HepG2 (cell line): ENCODE data around the gene PRRT2. TPM values are rescaled to one million over a fixed set of nuclear protein-coding genes. Genes with fewer than 3 reads are reported as not detected.
A peak's percentile ranks its signal among the peaks of the same experiment; 100 is the strongest.

Source experiments
- ASH2L ChIP-seq: fragments of 300-600, 200-600 bp; sonication (generic); IDR thresholded peaks from 2 replicates; pipeline ENCODE4 v1.7.0; 2017; ENCODE audit warnings: low read depth, mild to moderate bottlenecking, moderate library complexity, mixed read lengths, low read length; ENCODE audit not compliant: insufficient read length
- BORCS8-MEF2B ChIP-seq: sonication (generic); formaldehyde crosslinking; IDR thresholded peaks from 2 replicates; pipeline ENCODE4 v1.8.0; 2022; ENCODE audit warnings: mild to moderate bottlenecking, missing genetic modification reagents
- KLF13 ChIP-seq: sonication (generic); formaldehyde crosslinking; IDR thresholded peaks from 2 replicates; pipeline ENCODE4 v1.4.0; 2020; ENCODE audit warnings: mild to moderate bottlenecking, missing genetic modification reagents
- ONECUT2 ChIP-seq: sonication (generic); formaldehyde crosslinking; IDR thresholded peaks from 2 replicates; pipeline ENCODE4 v1.4.0; 2020; ENCODE audit warnings: missing genetic modification reagents
- RAD51 ChIP-seq: fragments of 450-650 bp; IDR thresholded peaks from 2 replicates; pipeline ENCODE4 v1.6.1; 2016; ENCODE audit warnings: borderline replicate concordance
- RBM22 ChIP-seq: fragments of 200-400 bp; formaldehyde crosslinking; optimal IDR thresholded peaks from 2 replicates; pipeline ENCODE3; 2017; ENCODE audit warnings: mild to moderate bottlenecking, low read length, moderate library complexity
- REPIN1 ChIP-seq: sonication (generic); formaldehyde crosslinking; IDR thresholded peaks from 2 replicates; pipeline ENCODE4 v1.8.0; 2022; ENCODE audit warnings: missing genetic modification reagents, low read depth, mild to moderate bottlenecking, borderline replicate concordance
- TOPORS ChIP-seq: sonication (generic); formaldehyde crosslinking; IDR thresholded peaks from 2 replicates; pipeline ENCODE4 v1.8.0; 2023; ENCODE audit warnings: mild to moderate bottlenecking, missing genetic modification reagents
- ZBTB49 ChIP-seq: sonication (generic); formaldehyde crosslinking; IDR thresholded peaks from 2 replicates; pipeline ENCODE4 v1.4.0; 2020; ENCODE audit warnings: missing genetic modification reagents, borderline replicate concordance
- ZFYVE20 ChIP-seq: sonication (generic); formaldehyde crosslinking; IDR thresholded peaks from 2 replicates; pipeline ENCODE4 v1.8.0; 2023; ENCODE audit warnings: low read depth, mild to moderate bottlenecking, moderate library complexity, missing genetic modification reagents, borderline replicate concordance
- ZHX2 ChIP-seq, 2 experiments: sonication (generic) in 1 of 2; formaldehyde crosslinking in 1 of 2; IDR thresholded peaks; 2 replicates each; pipeline versions ENCODE4 v1.6.1 to v1.9.0; 2014 to 2022; ENCODE audit warnings: antibody characterized with exemption in 1 of 2, borderline replicate concordance in 1 of 2, inconsistent platforms in 1 of 2, low read depth in 1 of 2, missing genetic modification reagents in 1 of 2
- ZMYM3 ChIP-seq: sonication (generic); formaldehyde crosslinking; IDR thresholded peaks from 2 replicates; pipeline ENCODE4 v1.5.1; 2020; ENCODE audit warnings: mild to moderate bottlenecking, missing genetic modification reagents
- ZNF207 ChIP-seq: fragments of 450-650 bp; IDR thresholded peaks from 2 replicates; pipeline ENCODE4 v1.6.1; 2016; ENCODE audit warnings: antibody characterized with exemption, borderline replicate concordance
- ZNF382 ChIP-seq: sonication (generic); formaldehyde crosslinking; IDR thresholded peaks from 2 replicates; pipeline ENCODE4 v1.5.0; 2020; ENCODE audit warnings: missing genetic modification reagents, mild to moderate bottlenecking, borderline replicate concordance
- ZNF766 ChIP-seq: sonication (generic); formaldehyde crosslinking; IDR thresholded peaks from 2 replicates; pipeline ENCODE4 v1.5.0; 2020; ENCODE audit warnings: missing genetic modification reagents, borderline replicate concordance
- polyA plus RNA-seq, 8 experiments: library from polyadenylated mRNA; depleted of rRNA in 3 of 8; stranded (reverse) in 7 of 8; unstranded in 1 of 8; fragments of >200 nt; fragmentation: Illumina TruSeq in 4 of 8; extraction: Trizol in 4 of 8; gene quantifications; 2 replicates each; pipeline versions ENCODE4 v1.2.1 to v1.2.3, GENCODE V29; 2011 to 2016; ENCODE audit warnings: low read depth in 4 of 8, missing spikeins in 1 of 8, mixed read lengths in 1 of 8; ENCODE audit not compliant: insufficient read depth in 1 of 8
- total RNA-seq, 5 experiments: library from RNA; depleted of rRNA; stranded (reverse); fragments of >200 nt; fragmentation: Illumina TruSeq; extraction: Trizol; gene quantifications; 2 replicates each; pipeline ENCODE4 v1.2.3, GENCODE V29; 2016; ENCODE audit warnings: low read depth in 1 of 5

The PRRT2 gene
- total and polyA plus RNA-seq, 2 of the 13 experiments (the other 11 are each of a cell fraction or from before 2014, with no cell fraction given) = 0.51 to 1.1 TPM

GRCh38 chr16:29811170-29811895 lies 660 bp upstream of the PRRT2 start (continued):
- TF ChIP-seq ZHX2 (IDR thresholded peaks at IDR 0.05; ENCODE audit: low read depth) = no peak
- no peak for TF ChIP-seq ZHX2 (CRISPR knock-in tag; IDR thresholded peaks at IDR 0.05; ENCODE audit: borderline replicate concordance)
- 0 out of 2 replicates have a peak, but pooled peaks have one; percentile 43 for TF ChIP-seq REPIN1 (CRISPR knock-in tag)
- TF ChIP-seq ZNF207 = no peak
- TF ChIP-seq ZBTB49 (CRISPR knock-in tag) = peak; percentile 75; the same call in 1 of the 2 replicates
- TF ChIP-seq ZNF382 (CRISPR knock-in tag) = no peak
- TF ChIP-seq ONECUT2 = 0 out of 2 replicates have a peak, but pooled peaks have one; percentile 22
- TF ChIP-seq KLF13 = no peak
- TF ChIP-seq RAD51 = no peak
- peak; percentile 99 for TF ChIP-seq RBM22
- TF ChIP-seq ZMYM3 (CRISPR knock-in tag) = 0 out of 2 replicates have a peak, but pooled peaks have one; percentile 15
- no peak for TF ChIP-seq ZNF766 (CRISPR knock-in tag)
- no peak for TF ChIP-seq ZFYVE20 (CRISPR knock-in tag)
- TF ChIP-seq ASH2L = no peak
- TF ChIP-seq BORCS8-MEF2B = peak; percentile 53; the same call in 1 of the 2 replicates
- no peak for TF ChIP-seq TOPORS
